Stromal cell of bone marrow (primary cell): ENCODE measurements around the gene EYS.

ENCODE experiments used
- DNase-seq: peaks from one replicate; pipeline ENCODE4 v3.0.0-alpha.2; 2012; ENCODE audit warnings: low read depth

EYS gene

DNA sequence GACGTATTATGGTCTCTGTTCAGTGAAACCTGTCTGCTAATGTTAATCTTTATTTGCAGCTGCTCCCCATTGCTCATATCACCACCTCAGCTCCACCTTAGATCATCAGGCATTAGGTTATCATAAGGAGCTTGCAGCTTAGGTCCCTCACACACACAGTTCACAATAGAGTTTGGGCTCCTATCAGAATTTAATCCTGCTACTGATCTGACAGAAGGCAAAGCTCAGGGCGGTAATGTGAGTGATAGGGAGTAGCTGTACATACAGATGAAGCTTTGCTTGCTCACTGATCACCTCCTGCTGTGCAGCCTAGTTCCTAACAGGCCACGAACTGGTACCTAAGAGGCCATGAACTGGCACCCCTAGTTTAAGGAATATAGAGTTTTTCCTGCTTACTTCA lies 989.7 kb downstream of the EYS start:
- DNase-seq, result no peak

DNA sequence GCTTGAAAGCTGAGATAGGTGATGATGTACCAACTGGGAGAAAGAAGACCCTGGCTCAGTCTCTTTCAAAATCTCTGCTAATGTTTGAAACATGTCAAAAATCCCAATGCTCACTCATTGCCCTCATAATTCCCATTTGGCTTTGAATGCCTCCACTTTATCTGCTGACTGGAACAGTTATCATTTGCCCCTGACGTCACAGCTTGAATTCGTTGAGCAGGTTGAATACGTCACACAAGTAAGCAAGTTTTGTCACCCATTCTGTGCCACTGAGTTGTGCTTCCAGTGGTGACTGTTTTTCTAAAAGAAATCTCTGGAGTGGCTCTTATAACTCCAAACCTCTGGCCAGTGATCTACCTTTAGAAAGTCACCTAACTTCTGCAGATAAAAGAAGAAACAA lies 991.4 kb downstream of the EYS start:
- DNase-seq, result no peak

DNA sequence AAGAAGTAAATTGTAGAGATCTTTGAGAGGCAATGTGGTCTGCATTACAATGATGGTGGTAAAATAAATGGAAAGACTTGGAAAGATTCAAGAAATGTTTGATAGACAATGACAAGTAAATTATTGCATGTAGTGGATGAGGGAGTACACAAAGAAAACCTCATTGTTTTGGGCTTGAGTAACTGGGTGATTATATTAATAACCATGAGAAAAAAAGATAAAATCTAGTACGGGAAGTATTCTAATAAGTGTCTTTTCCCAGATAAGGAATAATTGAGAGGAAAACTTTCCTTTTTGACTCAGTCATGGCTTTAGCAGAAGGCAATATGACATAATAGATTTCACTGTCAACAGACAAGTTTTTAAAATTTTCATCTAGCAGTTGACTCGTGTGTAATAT lies 993.0 kb downstream of the EYS start:
- DNase-seq, result no peak

GRCh38 chr6:64713175-64713574 lies 993.9 kb downstream of the EYS start:
- no peak for DNase-seq

DNA sequence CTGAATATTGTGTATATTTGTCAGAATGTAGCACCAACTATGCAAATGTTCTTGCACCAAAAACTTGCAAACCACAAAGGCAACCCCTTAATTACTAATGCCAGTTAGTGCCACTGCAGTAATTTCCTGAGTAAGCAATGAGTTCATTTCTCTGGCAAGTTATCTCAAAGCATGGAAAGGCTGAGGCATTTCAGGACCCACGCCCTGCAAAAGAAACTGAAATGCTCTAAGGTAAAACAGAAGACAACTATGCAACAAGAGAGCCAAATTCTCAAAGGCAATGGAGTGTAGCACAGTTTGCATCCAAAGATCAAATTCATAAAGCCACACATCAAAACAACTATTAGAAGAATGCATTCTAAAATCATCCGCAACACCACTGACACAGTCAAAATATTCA lies 994.4 kb downstream of the EYS start:
- DNase-seq, result no peak

DNA sequence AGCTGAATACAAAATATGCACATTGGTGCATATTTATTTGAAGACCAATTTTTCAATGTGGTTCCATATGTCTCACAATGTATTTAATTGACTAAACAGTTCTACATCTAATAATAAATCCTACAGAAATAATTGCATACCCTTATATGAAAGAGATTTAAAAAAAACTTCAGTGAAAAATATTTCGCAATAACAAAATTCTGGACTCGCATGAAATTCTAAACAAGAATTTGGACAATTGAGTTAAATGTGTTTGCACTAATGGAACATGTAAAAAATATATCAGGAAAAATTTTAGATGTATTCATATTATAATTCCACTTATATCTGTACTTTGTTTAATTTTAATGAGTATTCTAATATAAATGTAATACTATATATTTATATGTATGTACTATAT lies 1003.1 kb downstream of the EYS start:
- no peak for DNase-seq

DNA sequence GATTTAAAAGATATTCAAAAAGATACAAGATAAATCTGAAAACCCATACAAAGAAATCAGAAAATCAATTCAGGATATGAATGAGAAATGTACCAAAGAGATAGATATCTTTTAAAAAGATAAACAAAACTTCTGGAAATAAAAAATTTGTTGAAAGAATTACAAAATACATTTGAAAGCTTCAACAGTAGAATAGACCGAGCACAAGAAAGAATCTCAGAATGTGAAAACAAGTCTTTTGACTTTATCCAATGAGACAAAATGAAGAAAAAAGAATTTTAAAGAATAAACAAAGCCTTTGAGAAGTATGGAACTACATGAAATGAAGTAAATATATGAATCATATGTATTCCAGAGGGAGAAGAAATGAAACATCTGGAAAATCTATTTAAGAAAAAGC lies 1011.0 kb downstream of the EYS start:
- DNase-seq, result no peak

- no peak for DNase-seq
These were observed 1012.7 kb downstream of the EYS start for GRCh38 chr6:64694356-64694755.

GRCh38 chr6:64691064-64691463 lies 1016.0 kb downstream of the EYS start:
- no peak for DNase-seq

DNA sequence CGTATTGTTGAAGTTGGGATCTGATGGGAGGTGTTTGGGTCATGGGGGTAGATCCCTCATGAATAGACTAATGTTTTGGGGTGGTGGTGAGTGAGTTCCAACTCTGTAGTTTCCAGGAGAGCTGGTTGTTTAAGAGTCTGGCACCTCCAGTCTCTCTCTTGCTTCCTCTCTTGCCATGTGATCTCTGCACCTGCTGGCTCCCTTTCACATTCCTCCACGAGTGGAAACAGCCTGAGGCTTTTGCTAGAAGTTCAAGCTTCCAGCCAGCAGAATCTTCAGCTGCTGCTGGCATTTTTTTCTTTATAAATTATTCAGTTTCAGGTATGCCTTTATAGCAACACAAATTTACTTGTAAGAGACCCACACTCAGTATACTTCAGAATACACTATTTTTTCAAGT lies 1021.6 kb downstream of the EYS start:
- no peak for DNase-seq

DNA sequence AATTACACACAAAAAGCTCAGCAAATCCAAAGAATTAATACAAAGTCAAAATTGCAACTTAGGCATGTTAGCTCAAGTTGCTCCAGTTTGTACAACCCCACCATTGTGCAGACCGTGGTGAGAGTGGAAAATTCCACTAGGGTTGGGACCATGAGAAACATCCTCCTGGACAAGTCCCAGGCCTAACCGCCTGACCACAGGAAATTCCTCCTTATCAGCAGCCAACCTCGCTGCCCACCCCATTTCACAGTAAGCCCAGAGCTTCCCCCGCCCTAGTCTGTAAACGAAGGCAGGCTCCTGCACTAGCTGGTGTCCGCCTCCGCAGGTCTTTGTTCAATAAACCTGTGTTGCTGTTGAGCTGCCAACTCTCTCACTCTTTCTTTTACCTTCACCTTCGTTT lies 1023.3 kb downstream of the EYS start:
- DNase-seq, result peak; percentile 23

DNA sequence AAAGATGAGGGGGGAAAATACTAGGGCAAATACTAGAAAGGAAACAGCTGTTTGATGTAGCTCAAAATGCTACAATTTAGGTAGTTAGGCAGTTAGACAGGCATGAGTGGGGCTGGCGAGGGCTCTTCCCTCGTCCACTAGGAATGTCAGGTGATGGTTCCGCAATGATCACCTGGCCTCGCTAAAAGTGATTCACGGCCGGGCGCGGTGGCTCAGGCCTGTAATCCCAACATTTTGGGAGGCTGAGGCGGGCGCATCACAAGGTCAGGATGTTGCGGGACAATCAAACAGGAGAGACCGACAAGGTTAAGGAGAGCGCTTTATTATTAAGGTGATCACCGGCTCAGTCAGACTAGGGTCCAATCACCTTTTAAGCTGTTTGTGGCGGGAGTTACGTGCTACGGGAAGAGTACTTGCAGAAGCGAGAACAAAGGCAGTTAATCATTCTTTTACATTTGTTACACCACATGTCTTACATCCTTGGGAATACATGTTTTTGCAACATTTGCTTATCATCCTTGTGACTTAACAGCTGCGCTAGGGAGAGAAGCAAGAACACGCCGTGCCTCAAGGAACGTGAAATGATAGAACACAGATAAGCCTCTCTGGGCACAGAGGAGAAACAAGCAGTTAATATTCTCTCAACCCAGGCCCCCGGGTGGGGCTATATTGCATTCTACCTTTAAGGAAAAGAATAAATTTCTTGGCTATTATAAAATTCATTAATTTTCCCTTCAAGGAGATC lies 1025.4 kb downstream of the EYS start:
- DNase-seq, result no peak

DNA sequence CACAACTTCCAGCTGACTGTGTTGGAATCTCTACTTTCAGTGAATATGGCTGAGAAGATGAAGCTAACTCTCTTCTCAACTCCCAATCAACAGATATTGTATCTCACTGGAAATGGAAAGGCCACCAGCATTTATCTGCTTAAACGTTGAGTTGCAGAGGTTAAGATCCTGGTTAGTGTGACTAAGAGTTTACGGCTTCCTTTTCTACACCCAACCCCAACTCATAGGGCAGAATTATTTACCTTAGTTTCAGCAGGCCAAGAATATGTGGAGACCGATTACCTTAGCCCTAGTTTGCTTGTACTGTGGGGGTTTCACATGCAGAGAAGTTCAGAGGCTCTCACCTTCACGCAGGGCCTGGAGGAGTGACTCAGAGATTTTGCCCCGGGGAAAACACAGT lies 1026.6 kb downstream of the EYS start:
- DNase-seq, result no peak

GRCh38 chr6:64679416-64679815 lies 1027.6 kb downstream of the EYS start:
- no peak for DNase-seq

DNA sequence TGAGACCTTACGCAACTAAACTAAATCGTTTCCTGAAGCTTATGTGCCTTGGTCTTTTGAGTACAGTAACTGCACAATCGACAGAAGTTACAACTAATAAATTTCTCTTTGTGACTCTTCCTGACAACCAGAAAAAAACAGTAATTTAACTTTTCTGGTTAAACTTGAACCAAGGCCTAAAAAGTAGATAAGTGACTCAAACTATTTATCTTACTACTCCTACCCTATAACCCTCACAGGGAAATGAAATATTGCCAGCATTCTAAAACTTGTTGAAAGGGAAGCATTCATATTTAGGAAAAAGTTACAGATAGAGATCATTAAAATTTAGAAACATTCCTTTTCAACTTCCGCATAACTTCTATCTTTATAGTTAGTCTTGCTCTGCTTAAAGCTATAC lies 1034.4 kb downstream of the EYS start:
- DNase-seq, result no peak

DNA sequence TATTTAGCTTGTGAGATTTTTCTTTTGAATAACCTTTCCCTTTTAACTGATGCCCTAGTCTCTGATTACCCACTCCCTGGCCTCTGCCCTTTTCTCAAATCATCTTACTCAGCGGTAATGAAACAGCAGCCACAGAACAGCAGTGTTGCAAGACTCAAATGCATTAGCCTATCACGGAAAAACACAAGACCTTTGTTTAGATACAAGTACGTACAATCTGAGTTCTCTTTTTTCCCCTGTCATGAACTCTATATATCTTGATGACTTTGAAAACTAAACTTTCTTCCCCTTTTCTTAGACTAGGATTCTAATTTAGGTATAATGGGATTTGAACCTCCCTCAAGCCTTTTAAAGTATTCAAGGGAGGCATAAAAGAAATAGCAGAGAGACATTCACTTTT lies 1034.9 kb downstream of the EYS start:
- DNase-seq, result no peak

GRCh38 chr6:64665137-64665536 lies 1041.9 kb downstream of the EYS start:
- DNase-seq, result no peak

DNA sequence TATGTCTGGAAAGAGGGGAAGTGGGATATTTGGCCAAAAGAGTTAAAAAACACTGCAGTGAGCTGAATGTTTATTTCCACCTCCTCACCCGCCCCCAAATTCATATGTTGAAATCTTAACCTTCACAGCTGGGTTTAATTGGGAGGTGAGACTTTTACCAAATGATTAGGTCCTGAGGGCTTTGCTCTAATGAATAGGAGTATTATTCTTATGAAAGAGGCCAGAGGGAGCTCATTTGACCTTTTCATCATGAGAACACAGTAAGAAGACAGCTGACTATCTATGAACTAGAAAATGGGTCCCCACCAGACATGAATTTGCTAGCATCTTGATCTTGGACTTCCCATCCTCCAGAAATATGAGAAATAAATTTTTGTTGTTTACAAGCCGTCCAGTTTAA lies 1042.5 kb downstream of the EYS start:
- no peak for DNase-seq

GRCh38 chr6:64644024-64644423 lies 1063.0 kb downstream of the EYS start:
- DNase-seq, result no peak

DNA sequence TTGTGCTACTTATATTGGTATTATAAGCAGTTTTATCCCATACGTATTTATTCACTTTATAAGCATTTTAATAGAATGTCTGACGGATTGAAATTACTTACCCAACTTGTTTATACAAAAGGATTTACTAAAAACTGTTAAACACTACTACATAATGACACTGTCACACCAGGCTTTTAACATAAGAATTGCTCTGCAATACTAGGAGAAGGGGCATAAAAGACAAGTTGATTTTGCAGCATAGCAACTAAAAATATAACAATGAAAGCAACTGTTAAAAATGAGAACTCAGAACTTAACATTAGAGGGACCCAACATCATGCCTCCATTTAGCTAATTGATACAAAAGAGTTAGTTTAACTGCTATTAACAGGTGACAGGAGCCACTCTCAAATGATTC lies 1076.1 kb downstream of the EYS start:
- DNase-seq, result no peak

- DNase-seq, result no peak
These were observed 1084.1 kb downstream of the EYS start for GRCh38 chr6:64622944-64623343.

DNA sequence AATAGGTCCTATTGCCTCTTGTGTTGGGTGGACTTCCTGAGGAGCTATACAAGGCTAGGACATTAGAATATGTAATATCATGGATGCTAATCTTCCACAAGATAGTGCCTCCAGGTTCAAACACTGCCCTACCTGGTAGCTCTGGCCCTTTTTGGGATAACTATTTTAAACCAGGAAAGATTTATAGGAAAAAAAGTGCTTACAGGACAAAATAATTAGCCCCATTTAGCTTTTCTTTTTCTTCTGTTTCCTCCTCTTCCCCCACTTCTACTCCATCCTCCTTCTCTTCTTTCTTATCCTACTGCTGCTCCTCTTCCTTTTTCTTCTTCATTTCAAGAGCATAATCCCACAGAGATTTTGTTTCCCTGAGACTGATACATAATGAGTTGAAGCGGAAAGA lies 1104.0 kb downstream of the EYS start:
- DNase-seq, result no peak

GRCh38 chr6:64591676-64592036 lies 1115.4 kb downstream of the EYS start:
- no peak for DNase-seq

DNA sequence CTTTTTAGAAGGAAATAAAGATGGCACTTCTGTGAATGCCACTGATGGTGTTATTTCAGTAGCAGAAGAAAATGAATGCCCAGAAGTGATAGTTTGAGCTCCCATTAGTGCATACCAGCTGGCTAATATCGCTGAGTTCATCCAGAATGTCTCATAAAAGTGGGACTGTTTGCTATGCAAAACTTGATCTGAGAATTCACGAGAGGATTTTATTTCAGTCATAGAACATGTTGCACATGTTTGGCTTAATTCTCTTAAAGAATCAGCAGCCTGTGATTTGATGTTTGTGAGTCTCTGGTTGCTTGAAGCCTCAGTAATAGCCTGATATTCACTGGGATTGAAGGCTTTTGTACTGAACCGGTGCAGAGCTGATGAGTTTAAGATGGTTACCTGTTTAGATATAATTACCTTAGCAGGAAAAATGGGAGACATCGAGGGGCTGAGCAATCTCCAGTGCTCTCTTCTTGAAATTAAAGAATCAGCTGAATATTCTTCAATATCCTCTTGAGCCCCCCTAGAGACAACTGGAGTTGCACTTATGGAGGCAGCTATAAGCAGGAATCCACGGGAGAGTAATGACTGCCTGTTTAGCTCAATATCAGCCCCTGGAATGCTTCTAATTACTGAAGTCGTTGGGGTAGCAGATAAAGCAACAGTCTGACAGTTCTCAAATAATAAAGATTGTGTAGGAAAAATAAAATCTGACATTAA lies 1115.9 kb downstream of the EYS start:
- no peak for DNase-seq
